HG03521 (cell line): ENCODE measurements around the gene LSM4.

Experiments used
- ATAC-seq: cut with Tn5 transposase; IDR thresholded peaks from one replicate; pipeline ENCODE4 v1.9.1; 2021; ENCODE audit warnings: mild to moderate bottlenecking, moderate library complexity; ENCODE audit not compliant: unreplicated experiment

Gene LSM4

GRCh38 chr19:18311502-18312091 lies 11.3 kb downstream of the LSM4 start:
- ATAC-seq, result no peak

GRCh38 chr19:18310966-18311365 lies 11.9 kb downstream of the LSM4 start:
- no peak for ATAC-seq

DNA sequence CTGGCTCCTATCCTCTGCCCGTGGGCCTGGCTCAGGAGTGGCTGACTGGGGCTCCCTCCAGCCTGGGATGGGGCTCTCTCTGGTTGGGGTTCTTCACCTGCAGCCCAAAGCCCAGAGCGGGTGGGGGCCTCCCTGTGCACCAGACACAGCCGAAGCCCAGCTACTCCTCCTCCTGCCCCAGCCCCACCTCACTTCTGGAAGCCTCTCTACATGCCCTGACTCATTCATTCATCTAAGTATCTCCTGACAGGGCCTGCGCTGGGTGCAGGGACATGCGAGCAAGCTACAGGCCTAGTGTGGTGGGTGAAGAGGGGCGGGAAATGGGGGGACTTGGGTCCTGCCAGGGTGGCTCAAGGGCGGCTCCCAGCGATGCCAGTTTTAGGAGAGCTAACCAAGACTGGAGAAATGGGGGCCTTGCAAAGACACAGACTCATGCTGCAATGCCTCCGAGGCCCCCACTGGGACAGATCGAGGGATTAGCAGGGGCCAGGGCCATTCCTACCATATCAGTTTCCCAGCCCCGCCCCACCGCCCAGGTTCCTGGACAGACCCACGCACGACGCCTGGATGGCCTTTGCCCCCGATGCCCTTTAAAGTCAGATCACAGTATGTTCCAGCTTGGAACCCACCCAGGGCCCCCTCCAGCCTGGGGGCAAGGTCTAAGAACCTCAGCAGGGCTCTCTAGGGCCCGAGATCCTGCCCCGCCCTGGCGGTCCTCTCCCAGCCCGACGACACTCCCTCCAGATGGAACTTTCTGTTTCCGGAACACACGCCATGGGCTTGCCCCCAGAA lies 12.6 kb downstream of the LSM4 start:
- ATAC-seq, result no peak

- ATAC-seq, result no peak
Observed at GRCh38 chr19:18309525-18310064, 13.3 kb downstream of the LSM4 start.

- no peak for ATAC-seq
Observed at GRCh38 chr19:18308948-18309325, 13.9 kb downstream of the LSM4 start.

- ATAC-seq, result no peak
Observed at GRCh38 chr19:18308051-18308947, 14.6 kb downstream of the LSM4 start.

DNA sequence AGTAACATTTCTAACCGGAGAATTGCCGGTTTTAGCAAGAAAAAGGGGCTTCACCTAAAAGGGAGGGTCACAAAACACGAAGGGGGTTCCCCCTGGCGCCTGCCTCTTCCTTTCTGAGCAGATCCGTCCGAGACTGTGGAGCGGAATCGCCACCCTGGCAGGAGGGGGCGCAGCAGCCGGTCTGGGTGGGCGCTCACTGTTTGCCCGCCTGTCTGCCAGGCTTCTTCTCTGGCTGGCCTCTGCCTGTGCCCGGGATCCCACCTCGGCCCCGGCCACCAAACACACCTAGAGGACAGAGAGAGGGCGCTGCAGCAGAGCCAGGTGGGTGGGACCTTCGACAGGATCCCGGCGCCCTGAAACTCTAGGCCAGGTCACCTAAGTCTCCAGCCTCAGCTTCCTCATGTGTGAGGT lies 15.6 kb downstream of the LSM4 start:
- ATAC-seq, result no peak

DNA sequence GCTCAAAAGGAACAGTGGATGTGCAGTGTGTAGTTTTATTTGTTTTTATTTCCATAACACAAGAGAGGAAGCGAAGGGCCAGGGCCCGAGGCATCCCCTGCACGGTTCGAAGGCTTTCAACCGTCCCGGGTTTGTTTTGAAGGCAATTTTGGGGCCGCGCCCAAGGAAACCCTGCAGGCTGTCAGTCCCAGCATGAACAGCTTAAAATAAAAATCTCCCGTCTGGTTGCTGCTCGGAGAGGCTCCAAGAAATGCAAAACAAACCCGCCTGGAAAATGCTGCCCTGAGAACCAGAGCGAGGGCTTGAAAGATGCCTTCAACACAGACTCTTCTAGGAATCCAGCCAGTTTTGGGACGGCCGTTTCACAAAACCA lies 16.0 kb downstream of the LSM4 start:
- no peak for ATAC-seq

GRCh38 chr19:18306209-18306887 lies 16.5 kb downstream of the LSM4 start:
- no peak for ATAC-seq

DNA sequence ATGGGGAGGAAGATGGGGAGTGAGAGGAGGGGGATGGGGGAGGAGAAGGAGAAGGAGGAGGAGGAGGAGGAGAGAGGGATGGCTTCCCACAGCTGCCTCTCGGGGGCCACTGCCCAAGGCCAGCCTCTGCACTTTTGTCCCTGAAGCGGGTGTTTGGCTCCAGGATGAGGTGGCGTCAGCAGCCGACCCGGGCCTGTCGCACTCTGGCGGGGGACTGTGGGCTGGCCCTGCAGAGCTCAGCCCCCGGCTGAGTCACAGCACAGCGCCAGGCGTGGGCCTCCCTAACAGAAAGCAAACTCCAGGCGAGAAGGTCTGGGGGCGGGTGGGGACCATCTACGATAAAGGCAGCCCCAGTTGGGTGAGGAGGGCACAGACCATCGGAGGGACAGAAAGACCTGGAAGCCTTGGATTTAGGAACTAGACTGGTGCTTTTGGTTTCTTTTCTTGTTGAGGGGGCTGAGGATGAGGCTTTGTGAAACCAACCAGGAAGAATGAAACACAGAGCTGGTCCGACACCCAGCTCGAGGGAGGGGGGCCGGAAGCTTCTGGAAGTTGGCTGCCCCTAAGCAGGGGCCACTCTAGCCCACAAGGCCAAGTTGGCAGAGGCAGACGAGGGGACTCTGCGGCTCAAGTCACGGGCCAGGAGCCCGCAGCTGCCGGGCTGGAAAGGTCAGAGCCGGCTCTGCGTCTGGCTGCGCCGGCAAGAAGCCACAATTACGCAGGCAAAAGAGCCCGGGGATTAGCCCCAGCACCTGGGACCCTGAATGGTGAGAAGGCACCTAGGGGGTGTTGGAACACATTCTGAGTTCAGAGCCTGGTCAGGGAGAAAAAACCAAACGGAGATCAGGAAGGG lies 18.2 kb downstream of the LSM4 start:
- ATAC-seq, result no peak

DNA sequence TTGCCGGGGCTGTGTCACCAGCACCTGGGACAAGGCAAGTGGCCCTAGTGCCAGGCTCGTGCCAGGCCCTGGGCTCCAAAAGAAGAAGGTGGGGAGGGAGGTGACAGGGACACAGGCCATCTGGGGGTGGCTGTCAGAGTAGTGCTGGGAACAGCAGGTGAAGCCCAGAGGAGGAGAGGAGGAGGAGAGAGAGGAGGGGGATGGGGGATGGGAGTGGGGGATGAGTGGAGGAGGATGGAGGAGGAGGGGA lies 18.7 kb downstream of the LSM4 start:
- no peak for ATAC-seq

GRCh38 chr19:18301718-18302111 lies 21.2 kb downstream of the LSM4 start:
- no peak for ATAC-seq

GRCh38 chr19:18300930-18301717 lies 21.8 kb downstream of the LSM4 start:
- ATAC-seq, result no peak

DNA sequence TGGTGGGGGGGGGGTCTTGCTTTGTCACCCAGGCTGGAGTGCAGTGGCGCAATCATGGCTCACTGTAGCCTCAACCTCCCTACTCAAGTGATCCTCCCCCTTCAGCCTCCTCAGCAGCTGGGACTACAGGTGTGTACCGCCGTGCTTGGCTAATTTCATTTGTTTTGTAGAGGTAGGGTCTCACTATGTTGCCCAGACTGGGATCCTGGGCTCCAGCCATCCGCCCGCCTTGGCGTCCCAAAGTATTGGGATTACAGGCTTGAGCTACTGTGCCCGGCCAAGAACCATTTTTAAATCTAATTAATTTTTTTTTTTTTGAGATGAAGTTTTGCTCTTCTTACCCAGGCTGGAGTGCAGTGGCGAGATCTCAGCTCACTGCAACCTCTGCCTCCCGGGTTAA lies 23.2 kb downstream of the LSM4 start:
- ATAC-seq, result no peak

- no peak for ATAC-seq
Observed at GRCh38 chr19:18298601-18299000, 24.3 kb downstream of the LSM4 start.

DNA sequence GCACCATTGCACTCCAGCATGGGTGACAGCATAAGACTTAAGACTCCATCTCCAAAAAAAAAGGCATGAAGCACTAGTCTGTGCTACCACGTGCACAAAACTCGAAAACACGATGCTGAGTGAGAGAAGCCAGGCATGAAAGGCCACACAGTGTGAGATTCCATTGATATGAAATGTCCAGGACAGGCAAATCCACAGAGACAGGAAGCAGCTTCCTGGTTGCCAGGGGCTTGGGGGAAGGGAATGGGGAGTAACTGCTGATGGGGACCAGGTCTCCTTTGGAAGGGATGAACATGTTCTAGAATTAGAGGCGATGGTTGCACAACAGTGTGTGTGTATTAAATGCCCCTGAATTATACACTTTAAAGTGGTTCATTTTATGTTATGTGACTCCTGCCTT lies 25.6 kb downstream of the LSM4 start:
- no peak for ATAC-seq

DNA sequence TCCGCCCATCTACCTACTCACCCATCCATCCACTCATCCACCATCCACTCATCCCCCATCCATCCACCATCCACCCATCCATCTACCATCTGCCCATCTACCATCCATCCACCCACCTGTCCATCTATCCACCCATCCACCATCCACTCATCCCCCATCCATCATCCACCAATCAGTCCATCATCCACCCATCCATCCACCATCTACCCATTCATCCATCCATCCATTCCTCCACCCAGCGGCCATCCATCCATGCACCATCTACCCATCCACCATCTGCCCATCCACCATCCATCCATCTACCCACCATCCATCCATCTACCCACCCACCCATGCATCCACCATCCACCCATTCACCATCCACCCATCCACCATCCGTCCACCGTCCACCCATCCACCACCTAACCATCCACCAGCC lies 27.8 kb downstream of the LSM4 start:
- no peak for ATAC-seq

DNA sequence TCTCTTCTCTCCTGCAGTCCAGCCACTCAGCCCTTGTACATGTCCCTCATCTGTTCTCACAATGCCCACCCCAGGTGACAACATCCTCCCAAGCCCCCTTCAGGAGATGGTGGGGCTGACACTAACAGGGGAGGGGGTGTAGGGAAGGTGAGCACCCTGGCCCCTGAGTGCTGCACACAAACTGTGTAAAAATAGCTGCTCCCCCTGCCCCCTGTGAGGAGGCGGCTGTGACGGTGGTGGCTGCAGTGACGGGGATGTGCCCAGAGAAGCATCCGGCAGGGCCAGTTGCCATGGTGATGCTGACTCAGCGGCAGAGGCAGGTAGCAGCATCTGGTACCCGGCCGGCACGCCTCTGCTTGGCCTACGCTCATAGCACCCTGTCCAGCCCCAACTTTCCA lies 28.4 kb downstream of the LSM4 start:
- no peak for ATAC-seq

DNA sequence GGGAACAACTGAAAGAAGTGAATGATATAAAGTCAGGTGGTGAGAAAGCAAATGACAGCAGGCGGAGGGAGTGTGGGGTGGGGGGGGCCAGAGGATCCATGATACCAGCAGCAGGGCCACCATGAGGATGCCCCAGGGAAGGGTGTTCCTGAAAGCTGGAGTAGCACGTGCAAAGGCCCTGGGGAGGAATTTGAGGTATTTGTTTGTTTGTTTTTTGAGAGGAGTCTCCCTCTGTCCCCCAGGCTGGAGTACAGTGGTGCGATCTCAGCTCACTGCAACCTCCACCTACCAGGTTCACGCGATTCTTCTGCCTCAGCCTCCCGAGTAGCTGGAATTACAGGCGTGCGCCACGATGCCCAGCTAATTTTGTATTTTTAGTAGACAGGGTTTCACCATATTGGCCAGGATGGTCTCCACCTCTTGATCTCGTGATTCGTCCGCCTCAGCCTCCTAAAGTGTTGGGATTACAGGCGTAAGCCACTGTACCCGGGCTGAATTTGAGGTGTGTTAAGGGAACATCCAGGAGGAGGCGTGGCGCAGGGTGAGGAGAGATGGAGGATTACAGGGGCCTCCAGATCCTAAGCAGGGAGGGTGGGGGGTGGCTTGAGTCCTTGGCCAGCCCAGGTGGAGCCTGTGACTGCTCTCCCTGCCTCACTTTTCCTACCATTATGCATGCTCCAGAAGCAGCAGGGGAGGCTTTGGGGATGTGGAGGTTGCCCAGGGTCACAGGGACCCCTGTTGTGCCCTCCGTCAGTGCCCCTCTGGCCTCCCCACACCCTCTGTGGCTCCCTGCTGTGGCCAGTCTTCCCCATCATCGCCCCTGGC lies 29.0 kb downstream of the LSM4 start:
- no peak for ATAC-seq
